ENCODE results near the gene ZMYND15. TPM values are rescaled to one million over a fixed set of nuclear protein-coding genes. Genes with fewer than 3 reads are reported as not detected.
A peak's percentile ranks its signal among the peaks of the same experiment; 100 is the strongest.

Gene ZMYND15
- total and polyA plus RNA-seq, 8 donors = 0.39 to 3.2 (median 1.2) TPM

GRCh38 chr17:4747847-4748246, 8.2 kb downstream of the ZMYND15 start:
- Histone ChIP-seq H3K27me3 (peaks cover 0 to 7% (median 0%) of the 10 kb centered on the region in 4 donors), H3K36me3 (no peaks in the 10 kb centered on the region), H3K9me3 (no peaks in the 10 kb centered on the region), H3K27ac (peak overlapping the region in 2 of 4 donors; percentile 8 to 39), H3K4me3 (no peak overlapping the region), H3K4me1 (no peaks in the 10 kb centered on the region)
- intact Hi-C loops (cut with DNase I) = no loop called here
- 67 to 76% methylated on average over 5 of the region's 5 CpGs for WGBS, 2 donors
- ATAC-seq (peak in 2 of 4 donors; percentile 72 to 74), FAIRE-seq (no peak), DNase-seq (no peak)
- no peak for TF ChIP-seq CTCF (IDR thresholded peaks at IDR 0.05)

DNA sequence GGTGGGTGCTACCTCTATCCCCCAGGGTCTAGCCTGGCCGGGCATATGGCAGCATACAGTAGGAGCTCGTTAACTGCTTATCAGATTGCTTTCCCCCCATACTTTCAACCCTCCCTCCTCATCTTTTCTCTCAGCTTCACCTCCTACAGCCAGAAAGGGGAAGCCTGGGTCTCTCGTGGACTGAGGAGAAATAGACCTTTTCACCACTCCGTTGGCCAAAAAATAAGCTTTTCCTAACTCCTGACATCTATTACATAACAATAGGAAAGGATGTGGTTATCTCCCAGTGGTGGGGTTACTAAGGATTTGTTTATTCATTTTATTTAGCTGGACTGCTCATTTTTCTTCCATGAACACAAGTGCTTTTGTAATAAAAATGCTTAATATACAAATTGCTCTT, 9.1 kb downstream of the ZMYND15 start:
- H3K9me3 ChIP-seq = no peaks in the 10 kb centered on the region
- DNase-seq (no peak), FAIRE-seq (no peak), ATAC-seq (peak in 2 of 4 donors; percentile 18 to 44)
- H3K4me1 ChIP-seq = no peaks in the 10 kb centered on the region
- H3K36me3 ChIP-seq = no peaks in the 10 kb centered on the region
- H3K4me3 ChIP-seq = no peak overlapping the region
- H3K27me3 ChIP-seq = peaks cover 0 to 7% (median 0%) of the 10 kb centered on the region in 4 donors
- TF ChIP-seq CTCF (IDR thresholded peaks at IDR 0.05) = no peak
- 47 to 59% methylated on average over 4 of the region's 4 CpGs for WGBS, 2 donors
- H3K27ac ChIP-seq = no peak overlapping the region
- intact Hi-C loops (cut with DNase I) = no loop called here

DNA sequence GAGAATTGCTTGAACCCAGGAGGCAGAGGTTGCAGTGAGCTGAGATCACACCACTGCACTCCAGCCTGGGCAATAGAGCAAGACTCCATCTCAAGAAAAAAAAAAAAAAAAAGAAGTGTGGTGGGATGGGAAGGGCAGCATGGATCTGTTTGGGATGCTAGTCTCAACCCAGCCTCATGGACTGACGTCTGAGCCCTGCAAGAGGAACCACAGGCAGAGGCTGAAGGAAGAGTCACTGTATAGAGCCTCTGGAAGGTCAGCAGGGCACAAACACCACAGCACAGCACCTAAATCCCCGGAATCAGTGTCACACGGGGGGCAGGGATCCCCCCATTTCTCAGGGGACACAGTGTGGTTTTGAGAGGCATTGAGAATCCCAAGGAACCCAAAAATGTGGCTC, 11.0 kb downstream of the ZMYND15 start:
- no peak for FAIRE-seq
- intact Hi-C loops (cut with DNase I) = no loop called here
- no peak for TF ChIP-seq CTCF (IDR thresholded peaks at IDR 0.05)
- Histone ChIP-seq H3K27me3 (no peaks in the 10 kb centered on the region), H3K9me3 (no peaks in the 10 kb centered on the region), H3K27ac (no peak overlapping the region), H3K36me3 (no peaks in the 10 kb centered on the region), H3K4me3 (no peak overlapping the region), H3K4me1 (no peaks in the 10 kb centered on the region)
- WGBS, 2 donors = 19 to 49% methylated on average over 3 of the region's 3 CpGs
- ATAC-seq = peak in 2 of 4 donors; percentile 22 to 43
- DNase-seq = no peak

DNA sequence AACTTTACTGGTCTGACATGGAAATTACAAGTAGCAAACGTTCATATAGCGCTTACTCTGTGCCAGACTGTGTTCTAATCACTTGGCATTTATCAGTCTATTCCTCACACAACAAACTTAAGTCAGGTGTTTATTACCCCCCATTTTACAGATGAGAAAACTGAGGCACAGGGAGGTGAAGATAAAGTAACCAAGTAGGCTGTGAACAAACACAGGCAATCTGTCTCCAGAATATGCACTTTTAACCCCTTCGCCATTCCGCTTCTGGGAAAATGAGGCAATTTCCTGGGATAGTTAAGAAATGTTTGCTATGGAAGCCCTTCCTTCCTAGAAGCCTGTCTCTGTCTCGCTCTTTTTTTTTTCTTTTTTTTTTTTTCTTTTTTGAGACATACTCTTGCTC, 12.3 kb downstream of the ZMYND15 start:
- no peaks in the 10 kb centered on the region for H3K27me3 ChIP-seq
- no peak overlapping the region for H3K27ac ChIP-seq
- intact Hi-C loops (cut with DNase I) = no loop called here
- 54 to 66% methylated on average over 5 of the region's 5 CpGs for WGBS, 2 donors
- no peaks in the 10 kb centered on the region for H3K36me3 ChIP-seq
- H3K4me1 ChIP-seq = no peaks in the 10 kb centered on the region
- TF ChIP-seq CTCF (IDR thresholded peaks at IDR 0.05) = no peak
- ATAC-seq (no peak), FAIRE-seq (no peak), DNase-seq (no peak)
- H3K9me3 ChIP-seq = no peaks in the 10 kb centered on the region
- no peak overlapping the region for H3K4me3 ChIP-seq

GRCh38 chr17:4753392-4753791, 13.8 kb downstream of the ZMYND15 start:
- FAIRE-seq = no peak
- H3K4me1 ChIP-seq = no peaks in the 10 kb centered on the region
- ATAC-seq = no peak
- no peaks in the 10 kb centered on the region for H3K27me3 ChIP-seq
- intact Hi-C loops (cut with DNase I) = no loop called here
- no peak overlapping the region for H3K27ac ChIP-seq
- WGBS, 2 donors = 69 to 84% methylated on average over 1 of the region's 1 CpG
- DNase-seq = no peak
- no peak overlapping the region for H3K4me3 ChIP-seq
- H3K9me3 ChIP-seq = no peaks in the 10 kb centered on the region
- H3K36me3 ChIP-seq = no peaks in the 10 kb centered on the region
- TF ChIP-seq CTCF (IDR thresholded peaks at IDR 0.05) = no peak
